NCI-H128 (cell line): Measurements from ENCODE around the gene RER1.

Source experiments
- DNase-seq: peaks from one replicate; lab custom pipeline; 2025; ENCODE audit not compliant: unreplicated experiment; lab: John Stamatoyannopoulos, UW

The RER1 gene

GRCh38 chr1:2442661-2443060 lies 51.0 kb downstream of the RER1 start:
- DNase-seq: no peak

GRCh38 chr1:2443277-2444137 lies 51.9 kb downstream of the RER1 start:
- no peak for DNase-seq

- no peak for DNase-seq
These were observed 52.5 kb downstream of the RER1 start for GRCh38 chr1:2444138-2444591.

GRCh38 chr1:2445162-2445822 lies 53.7 kb downstream of the RER1 start:
- DNase-seq: no peak

GRCh38 chr1:2445823-2446215 lies 54.2 kb downstream of the RER1 start:
- DNase-seq: no peak

GRCh38 chr1:2446394-2446793 lies 54.8 kb downstream of the RER1 start:
- no peak for DNase-seq

- DNase-seq: no peak
These were observed 55.2 kb downstream of the RER1 start for GRCh38 chr1:2446861-2447260.

- no peak for DNase-seq
These were observed 55.8 kb downstream of the RER1 start for GRCh38 chr1:2447276-2448097.

GRCh38 chr1:2448098-2448445 lies 56.4 kb downstream of the RER1 start:
- no peak for DNase-seq

GRCh38 chr1:2449636-2450454 lies 58.2 kb downstream of the RER1 start:
- no peak for DNase-seq

- no peak for DNase-seq
These were observed 60.1 kb downstream of the RER1 start for GRCh38 chr1:2451741-2452140.

GRCh38 chr1:2452201-2452931 lies 60.7 kb downstream of the RER1 start:
- no peak for DNase-seq

GRCh38 chr1:2452932-2453315 lies 61.3 kb downstream of the RER1 start:
- DNase-seq: no peak

GRCh38 chr1:2454227-2454626 lies 62.6 kb downstream of the RER1 start:
- DNase-seq: no peak
